RWPE1 (cell line): ENCODE results near the gene ANKRD60.

ENCODE experiments used
- CTCF ChIA-PET: fragments of 350-600 bp; sonication (Branson Sonifier 250); formaldehyde crosslinking; extraction: SDS; loops from one replicate; lab custom pipeline; 2021; lab: Yijun Ruan, JAX
- POLR2A ChIA-PET: fragments of 400-600 bp; formaldehyde crosslinking; extraction: SDS; loops from one replicate; lab custom pipeline; 2020; ENCODE audit warnings: antibody characterized with exemption; ENCODE audit not compliant: low non-redundant PET; lab: Yijun Ruan, JAX
- DNase-seq: peaks from one replicate; pipeline ENCODE4 v3.0.0; 2012; ENCODE audit warnings: low spot score
- H3K27ac ChIP-seq: fragments of 450-650 bp; 2 replicates; pipeline ENCODE4 v1.5.1; 2017
- CTCF ChIP-seq: fragments of 450-650 bp; conservative IDR thresholded peaks from 2 replicates; pipeline ENCODE4 v1.5.1; 2017; ENCODE audit warnings: low read depth, mild to moderate bottlenecking

ANKRD60 gene

GRCh38 chr20:58214310-58214709 is 14.1 kb downstream of the ANKRD60 start:
- DNase-seq, result no peak
- H3K27ac ChIP-seq, result no peak overlapping the region
- ChIA-PET CTCF (no interaction called here), POLR2A (no interaction called here)
- TF ChIP-seq CTCF, result no peak

DNA sequence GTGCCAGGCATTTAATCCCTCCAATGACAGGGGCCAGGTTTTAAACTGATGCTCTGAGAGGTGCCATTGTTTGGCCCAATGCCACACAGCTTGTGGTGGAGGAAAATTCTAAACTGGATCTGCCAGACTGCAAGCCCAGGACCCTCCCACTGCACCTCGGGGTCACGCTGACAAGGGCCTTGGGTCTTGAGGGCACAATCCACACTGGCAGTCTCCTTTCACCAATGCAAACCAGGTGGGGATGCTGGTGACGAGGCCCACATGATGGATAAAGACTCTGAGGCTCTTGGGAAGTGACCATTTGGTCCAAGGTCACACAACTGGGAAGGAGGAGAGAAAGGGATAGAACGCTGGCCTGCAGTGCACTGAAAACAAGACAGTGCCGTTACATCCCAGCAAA is 14.7 kb downstream of the ANKRD60 start:
- ChIA-PET CTCF (interaction anchor here (0.6 kb wide), 1 partner anchor 617 kb away, joined by 4 read pairs; no protein-coding TSS in a partner anchor), POLR2A (no interaction called here)
- H3K27ac ChIP-seq, result no peak overlapping the region
- no peak for DNase-seq
- TF ChIP-seq CTCF, result no peak

GRCh38 chr20:58213121-58213520 is 15.3 kb downstream of the ANKRD60 start:
- ChIA-PET CTCF (interaction anchor here (0.6 kb wide), 2 partner anchors 171 to 616 kb away, joined by 4 read pairs; no protein-coding TSS in a partner anchor), POLR2A (no interaction called here)
- TF ChIP-seq CTCF, result no peak
- DNase-seq, result no peak
- no peak overlapping the region for H3K27ac ChIP-seq

GRCh38 chr20:58212636-58213035 is 15.8 kb downstream of the ANKRD60 start:
- CTCF ChIA-PET, result interaction anchor here (0.6 to 7.1 kb wide), 2 partner anchors 171 to 614 kb away, joined by 4 to 109 read pairs; no protein-coding TSS in a partner anchor
- no peak overlapping the region for H3K27ac ChIP-seq
- POLR2A ChIA-PET, result no interaction called here
- DNase-seq, result no peak
- TF ChIP-seq CTCF, result no peak

DNA sequence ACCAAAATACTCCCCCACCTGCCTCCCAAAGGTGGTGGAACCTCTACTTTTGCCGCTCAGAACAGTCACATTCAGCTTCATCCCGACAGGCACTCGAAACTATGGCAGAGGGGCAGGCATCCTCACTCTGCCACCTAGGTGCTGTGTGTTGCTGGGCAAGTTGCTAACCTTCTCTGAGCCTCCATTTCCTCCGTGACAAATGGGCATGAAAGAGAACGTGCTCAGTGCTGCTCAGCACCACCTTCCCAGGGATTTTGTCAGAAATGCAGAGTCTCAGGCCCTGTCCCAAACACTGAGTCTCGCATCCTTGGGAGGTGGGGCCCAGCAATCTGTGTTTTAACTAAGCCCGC is 18.1 kb downstream of the ANKRD60 start:
- TF ChIP-seq CTCF, result no peak
- ChIA-PET CTCF (interaction anchor here (0.5 to 7.1 kb wide), 30 partner anchors 9 to 712 kb away, joined by 3 to 109 read pairs (median 4); no protein-coding TSS in a partner anchor), POLR2A (interaction anchor here (0.5 kb wide), 1 partner anchor 610 kb away, joined by 3 read pairs; no protein-coding TSS in a partner anchor)
- DNase-seq, result no peak
- no peak overlapping the region for H3K27ac ChIP-seq

DNA sequence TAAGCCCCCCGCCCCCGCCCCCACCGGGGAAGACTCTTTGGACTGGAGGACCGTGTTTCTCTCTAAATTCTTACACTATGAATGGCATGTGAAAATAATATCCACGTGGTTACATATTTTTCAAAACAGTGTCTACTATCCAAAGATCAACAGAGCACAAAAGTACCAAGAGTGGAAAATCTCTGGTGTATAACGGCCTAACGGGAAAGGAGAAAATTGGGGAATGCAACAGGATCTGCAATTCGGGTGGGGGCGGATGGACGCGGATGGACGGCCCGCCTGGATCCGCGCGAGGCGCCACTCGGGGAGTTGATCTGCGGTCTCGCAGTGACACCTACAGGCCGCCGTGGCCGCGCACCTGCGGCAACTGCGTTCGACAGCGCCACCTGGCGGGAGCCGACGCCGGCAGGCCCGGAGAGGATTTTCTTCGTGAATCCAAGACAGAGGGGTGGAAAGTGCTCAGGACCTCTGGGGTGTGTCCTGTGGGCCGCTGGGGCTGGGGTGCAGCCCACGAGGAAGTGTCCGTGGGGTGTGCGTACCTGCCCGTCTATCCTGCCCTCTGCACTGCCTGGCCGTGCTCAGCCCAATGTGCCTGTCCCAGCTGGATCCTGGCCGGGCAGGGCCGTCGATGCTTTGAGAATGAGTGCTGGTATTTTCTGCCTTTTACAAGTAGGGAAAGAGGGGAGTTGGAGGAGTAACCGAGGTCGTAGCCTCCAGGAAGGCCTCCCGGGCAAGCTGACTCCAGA is 18.6 kb downstream of the ANKRD60 start:
- peak overlapping the region; percentile 12; the same call in 1 of the 2 replicates for H3K27ac ChIP-seq
- peak; percentile 96 for DNase-seq
- ChIA-PET POLR2A (interaction anchor here (0.5 kb wide), 1 partner anchor 610 kb away, joined by 3 read pairs; no protein-coding TSS in a partner anchor), CTCF (interaction anchor here (0.5 to 7.1 kb wide), 39 partner anchors 10 to 880 kb away, joined by 3 to 109 read pairs (median 3); partner anchors contain the start of gene SPO11)
- TF ChIP-seq CTCF, result peak; percentile 100
